GM10847 (cell line): ENCODE measurements around the gene TERT.
A peak's percentile ranks its signal among the peaks of the same experiment; 100 is the strongest.

Source experiments
- POLR2A ChIP-seq: IDR thresholded peaks from 2 replicates; pipeline ENCODE4 v1.6.1; 2011; ENCODE audit not compliant: insufficient read length; ENCODE audit errors: extremely low read depth

Gene TERT

DNA sequence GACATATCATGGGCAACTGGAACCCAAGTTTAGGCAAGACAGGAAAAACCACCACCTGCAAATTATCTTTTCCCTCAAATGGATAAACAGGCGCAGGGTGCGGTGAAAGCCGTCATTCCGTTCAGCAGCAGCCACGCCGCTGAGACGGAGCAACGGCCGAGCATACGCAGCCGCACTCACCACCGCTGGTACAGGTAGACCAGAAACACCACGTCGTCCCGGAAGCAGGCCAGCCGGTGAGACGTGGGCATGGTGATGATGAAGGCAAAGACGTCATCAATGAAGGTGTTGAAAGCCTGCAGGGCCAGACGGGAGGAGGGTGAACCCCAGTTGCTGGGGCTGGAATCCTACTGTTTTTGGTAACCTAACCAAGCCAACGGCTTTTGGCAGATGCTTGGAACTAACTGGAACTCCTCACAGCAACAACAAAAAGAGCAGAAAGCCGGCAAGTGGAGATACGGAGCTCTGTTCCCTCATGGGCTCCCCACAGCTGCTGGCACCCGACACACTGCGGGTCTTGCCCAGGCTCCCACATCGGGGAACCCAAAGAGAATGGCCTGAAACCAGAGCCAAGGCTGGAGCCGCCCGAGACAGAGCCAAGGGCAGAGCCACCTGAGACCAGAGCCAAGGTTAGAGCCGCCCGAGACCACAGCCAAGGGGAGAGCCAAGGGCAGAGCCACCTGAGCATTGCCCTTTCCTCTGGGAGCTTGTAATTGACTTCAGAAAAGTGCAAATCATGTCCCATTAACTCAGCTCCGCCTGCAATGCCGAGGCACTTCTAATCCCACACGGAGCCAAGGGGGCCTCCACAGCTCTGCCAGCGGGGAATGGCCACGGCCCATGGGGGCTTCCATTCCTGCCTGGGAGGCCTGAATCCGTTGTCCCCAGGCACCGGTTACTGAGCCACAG is 25.8 kb upstream of the TERT start:
- TF ChIP-seq POLR2A: no peak

DNA sequence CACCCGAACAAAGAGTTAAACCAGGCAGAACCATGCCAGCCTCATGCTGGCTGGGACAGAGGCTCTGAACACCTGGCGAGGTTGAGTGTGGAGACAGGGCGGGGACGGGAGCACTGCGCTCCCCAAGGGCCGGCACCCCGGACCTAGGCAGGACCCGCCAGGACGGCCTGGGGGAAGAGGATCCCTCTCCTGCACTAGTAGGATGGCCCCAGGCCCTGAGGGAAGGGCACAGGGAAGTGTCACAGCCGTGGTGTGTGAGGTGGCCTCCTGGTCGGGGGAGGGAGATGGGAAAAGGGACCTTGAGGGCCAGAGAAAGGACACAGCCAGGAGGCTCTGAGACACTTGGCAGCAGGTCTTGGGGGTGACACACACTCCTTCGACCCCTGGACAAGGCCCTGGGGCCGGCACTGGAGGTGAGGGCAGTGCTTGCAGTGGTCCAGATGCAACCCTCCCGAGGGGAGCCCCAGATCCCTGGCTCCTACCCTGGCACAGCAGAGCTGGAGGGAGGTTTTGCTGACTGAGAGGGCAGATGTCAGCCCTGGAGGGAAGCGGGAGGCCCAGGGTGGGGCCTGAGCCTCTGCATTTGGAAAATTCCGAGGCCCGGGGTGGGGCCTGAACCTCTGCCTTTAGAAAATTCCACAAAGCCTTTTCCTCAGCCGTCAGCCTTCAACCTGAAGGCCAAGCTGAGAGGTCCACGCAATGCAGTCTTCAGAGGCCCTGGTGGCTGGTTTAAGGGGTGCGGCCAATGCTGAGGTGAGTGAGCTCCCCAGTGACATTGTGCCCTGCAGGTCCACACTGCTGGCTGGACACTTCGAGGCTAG is 24.8 kb upstream of the TERT start:
- TF ChIP-seq POLR2A: no peak

DNA sequence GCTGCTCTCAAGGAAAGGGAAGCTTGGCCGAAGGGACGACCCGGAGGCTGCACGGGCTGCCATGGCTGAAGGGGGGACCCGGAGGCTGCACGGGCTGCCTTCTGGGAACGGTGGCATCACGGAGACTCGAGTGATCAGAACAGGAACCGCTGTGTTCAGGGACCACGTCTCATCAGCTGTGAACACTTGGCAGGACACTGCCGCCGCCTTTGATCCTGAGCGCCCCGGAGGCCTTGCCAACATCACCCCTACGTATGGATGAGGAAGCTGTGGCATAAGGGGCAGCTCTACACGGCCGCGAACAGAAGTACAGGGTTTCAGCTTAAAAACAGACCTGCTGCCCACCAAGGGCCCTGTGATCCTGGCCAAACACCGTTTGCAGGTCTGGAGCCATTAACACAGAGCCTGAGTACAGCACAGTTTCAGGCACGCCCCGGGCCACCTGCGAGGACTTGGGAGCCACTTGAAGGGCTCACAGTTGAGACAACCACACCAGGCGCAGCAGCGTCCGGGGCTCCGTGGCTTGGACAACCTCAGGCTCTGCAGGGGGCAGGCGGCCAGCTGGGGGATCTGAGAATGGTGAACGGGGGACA is 23.9 kb upstream of the TERT start:
- TF ChIP-seq POLR2A: no peak

GRCh38 chr5:1317921-1318565 is 23.2 kb upstream of the TERT start:
- TF ChIP-seq POLR2A: no peak

- TF ChIP-seq POLR2A: no peak
Measured at GRCh38 chr5:1316588-1317340, 21.9 kb upstream of the TERT start.

- TF ChIP-seq POLR2A: peak; percentile 13
Measured at GRCh38 chr5:1315709-1316587, 21.1 kb upstream of the TERT start.

DNA sequence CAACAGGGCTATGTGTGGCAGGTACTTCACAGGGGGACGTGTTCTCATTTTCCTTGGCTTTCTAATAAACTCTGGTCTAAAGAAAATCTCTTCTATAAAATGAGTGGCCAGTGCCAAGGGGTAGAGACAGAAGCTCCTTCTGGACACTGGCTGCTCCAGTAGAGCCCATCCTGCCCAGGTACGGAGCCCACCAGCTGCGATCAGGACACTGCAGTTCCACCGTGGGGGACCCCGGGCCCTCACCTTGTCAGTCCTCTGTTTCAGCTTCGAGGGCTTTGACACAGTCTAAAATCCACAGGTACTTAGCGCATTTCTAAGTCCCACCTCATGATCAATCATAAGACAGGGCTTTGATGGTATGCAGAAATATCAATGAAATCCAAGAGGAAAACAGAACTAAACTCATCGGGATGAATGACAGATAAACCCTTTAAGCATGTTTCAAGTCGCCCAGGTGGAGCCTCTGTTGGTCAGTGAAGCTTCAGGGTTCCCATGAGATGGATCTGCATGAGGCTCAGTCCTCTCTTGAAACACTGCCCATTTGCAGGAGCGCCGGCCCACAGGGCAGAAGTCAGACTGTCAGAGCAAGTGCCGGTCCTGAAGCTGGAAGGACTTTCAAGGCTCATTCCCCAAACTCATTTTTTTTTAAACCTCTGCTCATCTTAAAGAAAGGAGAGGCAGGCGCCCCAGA is 20.3 kb upstream of the TERT start:
- no peak for TF ChIP-seq POLR2A

DNA sequence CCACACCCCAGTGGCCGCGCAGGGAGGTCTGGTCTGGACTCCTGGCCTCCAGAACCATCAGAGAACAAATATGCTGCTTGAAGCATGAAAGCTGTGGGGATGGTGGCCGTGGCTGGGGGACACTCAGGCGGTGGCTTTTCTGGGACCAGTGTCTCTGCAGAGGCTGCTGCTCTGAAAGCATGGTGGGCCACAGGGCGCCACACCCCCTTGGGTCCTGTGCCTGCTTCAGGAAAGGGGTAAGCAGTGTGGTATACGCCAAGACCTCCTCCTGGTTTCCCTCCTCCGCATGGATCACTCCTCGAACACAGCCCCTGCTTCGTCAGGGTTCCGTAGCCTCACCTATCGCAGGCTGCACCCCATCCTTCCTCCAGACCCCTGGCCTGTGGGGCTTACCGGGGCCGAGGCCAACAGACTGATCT is 19.7 kb upstream of the TERT start:
- TF ChIP-seq POLR2A: no peak

DNA sequence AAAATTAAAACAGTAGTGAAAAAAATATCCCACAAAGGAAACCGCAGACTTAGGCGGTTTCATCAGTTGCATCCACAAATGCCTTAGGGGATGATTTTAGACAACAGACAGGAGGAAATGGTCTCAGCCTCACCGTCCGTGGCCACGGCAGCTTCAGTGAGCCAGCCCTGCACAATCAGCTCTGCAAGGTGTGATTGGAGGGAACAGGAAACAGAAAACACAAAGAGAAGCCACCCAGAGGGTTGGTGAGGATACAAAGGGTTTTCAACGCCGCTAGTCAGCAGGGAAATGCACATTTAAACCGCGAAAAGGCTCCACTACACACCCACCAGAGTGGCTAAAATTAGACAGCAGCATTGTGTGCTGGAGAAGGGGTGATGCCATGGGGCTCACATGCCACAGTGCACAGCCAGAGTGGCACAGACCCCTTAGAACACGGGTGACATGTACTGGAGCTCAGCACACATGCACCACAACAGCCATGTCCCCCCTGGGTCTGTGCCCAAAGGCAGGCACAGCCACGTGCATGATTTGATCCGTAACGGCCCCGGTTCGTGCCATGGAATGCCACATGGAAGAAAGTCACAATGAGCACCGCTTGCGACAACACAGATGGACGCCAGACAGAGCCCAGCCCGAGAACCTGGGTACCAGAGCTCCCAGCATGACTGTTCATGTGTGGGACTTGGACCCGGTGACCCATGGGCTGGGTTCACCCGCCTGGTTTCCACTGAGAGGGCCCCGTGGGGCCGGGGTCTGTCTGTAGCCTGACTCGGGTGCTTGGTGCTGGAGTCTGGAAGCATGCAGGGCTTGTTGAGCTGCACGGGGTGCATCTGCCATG is 18.3 kb upstream of the TERT start:
- no peak for TF ChIP-seq POLR2A

DNA sequence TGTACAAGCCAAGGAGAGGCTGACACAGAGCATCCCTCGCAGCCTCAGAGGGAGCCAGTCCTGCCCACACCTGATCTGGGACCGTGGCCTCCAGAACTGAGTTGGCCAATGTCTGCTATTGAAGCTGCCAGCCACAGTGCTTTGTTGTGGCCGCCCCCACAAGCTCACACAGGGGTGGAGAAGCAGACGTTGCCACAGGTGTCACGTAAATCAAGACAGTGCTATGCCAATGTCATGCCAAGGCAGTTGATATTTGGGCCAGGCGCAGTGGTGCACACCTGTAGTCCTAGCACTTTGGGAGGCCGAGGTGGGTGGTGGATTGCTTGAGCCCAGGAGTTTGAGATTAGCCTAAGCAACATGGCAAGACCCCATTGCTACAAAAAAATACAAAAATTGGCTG is 17.3 kb upstream of the TERT start:
- no peak for TF ChIP-seq POLR2A

- TF ChIP-seq POLR2A: no peak
Measured at GRCh38 chr5:1311439-1312055, 16.7 kb upstream of the TERT start.

GRCh38 chr5:1310118-1310517 is 15.2 kb upstream of the TERT start:
- no peak for TF ChIP-seq POLR2A
